ENCODE results near the gene RAMP3. TPM values are rescaled to one million over a fixed set of nuclear protein-coding genes. Genes with fewer than 3 reads are reported as not detected.

The RAMP3 gene
- total RNA-seq, 1 donor from 2014 or later = not detected

DNA sequence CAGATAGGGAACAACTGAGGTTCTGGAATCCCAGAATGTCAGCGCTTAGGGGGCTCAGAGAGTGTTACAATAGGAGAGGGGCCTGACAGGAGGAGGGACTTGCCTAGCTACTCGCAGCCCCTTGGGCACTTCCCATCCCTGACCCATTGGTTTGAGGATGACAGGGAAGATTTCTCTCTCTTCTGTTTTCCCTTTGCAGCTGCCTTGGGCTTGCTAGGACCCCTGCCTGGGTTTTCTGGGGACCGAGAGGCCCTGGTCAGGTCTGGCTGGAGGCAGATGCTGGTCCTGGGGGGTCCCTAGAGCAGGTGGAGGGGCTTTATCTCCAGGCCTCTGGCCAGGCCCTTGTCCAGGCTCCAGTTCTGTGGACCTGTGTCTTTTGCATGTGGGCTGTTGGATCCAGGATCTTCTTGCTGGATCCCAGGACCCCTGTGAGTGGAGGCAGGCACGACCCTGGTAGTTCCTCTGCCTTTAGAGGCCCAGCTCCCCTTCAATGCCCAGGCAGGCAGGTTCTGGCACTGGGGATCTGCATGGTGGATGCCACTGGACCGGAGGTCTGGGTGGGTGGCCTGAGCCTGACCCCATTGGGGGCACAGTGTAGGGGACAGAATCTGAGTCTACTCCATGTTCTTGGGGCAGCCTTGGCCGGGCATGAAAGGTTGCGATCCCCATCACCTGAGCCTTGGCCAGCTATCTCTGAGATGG lies 26.9 kb downstream of the RAMP3 start:
- H3K9me3 Mint-ChIP-seq (ENCODE audit: low read depth) = no peaks in the 10 kb centered on the region
- H3K27ac Mint-ChIP-seq = no peak overlapping the region
- H3K36me3 Mint-ChIP-seq (ENCODE audit: insufficient read depth) = no peaks in the 10 kb centered on the region
- peaks cover 4% of the 10 kb centered on the region for H3K27me3 Mint-ChIP-seq
- no peak for DNase-seq (ENCODE audit: low spot score, unreplicated experiment)
- TF ChIP-seq, protein P1, sequence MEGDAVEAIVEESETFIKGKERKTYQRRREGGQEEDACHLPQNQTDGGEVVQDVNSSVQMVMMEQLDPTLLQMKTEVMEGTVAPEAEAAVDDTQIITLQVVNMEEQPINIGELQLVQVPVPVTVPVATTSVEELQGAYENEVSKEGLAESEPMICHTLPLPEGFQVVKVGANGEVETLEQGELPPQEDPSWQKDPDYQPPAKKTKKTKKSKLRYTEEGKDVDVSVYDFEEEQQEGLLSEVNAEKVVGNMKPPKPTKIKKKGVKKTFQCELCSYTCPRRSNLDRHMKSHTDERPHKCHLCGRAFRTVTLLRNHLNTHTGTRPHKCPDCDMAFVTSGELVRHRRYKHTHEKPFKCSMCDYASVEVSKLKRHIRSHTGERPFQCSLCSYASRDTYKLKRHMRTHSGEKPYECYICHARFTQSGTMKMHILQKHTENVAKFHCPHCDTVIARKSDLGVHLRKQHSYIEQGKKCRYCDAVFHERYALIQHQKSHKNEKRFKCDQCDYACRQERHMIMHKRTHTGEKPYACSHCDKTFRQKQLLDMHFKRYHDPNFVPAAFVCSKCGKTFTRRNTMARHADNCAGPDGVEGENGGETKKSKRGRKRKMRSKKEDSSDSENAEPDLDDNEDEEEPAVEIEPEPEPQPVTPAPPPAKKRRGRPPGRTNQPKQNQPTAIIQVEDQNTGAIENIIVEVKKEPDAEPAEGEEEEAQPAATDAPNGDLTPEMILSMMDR (IDR thresholded peaks at IDR 0.05; ENCODE audit: unreplicated experiment) = no peak
- H3K4me3 Mint-ChIP-seq (ENCODE audit: low read depth) = no peak overlapping the region
- no peaks in the 10 kb centered on the region for H3K4me1 Mint-ChIP-seq (ENCODE audit: low read depth)

DNA sequence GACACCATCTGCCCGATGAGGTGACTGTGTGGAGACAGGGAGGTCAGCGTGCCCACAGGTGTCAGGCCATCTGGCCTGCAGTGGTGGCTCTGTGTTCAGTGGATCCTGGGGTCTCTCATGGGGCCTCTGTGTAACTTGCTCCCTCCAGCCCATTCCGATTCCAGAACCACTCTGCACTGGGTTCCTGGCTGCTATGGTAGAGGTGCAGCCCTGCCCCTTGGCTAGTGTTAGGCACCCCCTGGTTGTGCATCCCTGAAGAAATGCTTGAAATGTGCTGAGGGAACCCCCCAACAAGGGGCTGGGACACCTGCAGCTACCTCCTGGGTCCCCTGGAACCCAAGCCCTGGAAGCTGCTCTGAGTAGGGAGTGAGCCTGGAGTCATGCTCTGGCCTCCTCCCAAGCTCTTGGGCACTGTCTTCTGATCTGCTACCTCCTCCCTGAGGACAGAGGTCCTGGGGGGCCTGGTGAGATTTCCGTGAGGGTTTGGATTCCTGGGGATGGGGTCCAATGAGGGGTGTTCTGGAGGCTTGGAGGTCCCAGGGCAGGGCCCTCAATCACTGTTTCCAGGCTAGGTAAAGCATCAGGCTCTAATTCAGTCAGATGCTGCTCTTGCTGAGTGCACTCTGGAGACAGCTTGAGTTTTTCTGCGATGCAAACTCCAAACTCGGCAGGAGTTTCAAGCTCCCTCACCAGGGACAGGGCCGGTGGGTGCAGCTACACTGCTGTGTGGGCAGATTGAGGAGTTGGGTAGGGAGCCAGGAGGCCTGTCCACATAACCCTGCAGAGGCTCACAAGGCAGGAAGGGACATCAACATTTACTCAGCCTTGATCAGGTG lies 27.7 kb downstream of the RAMP3 start:
- TF ChIP-seq, protein P1 (IDR thresholded peaks at IDR 0.05; ENCODE audit: unreplicated experiment) = no peak
- Mint-ChIP-seq H3K36me3 (ENCODE audit: insufficient read depth) (no peaks in the 10 kb centered on the region), H3K27me3 (no peaks in the 10 kb centered on the region), H3K4me3 (ENCODE audit: low read depth) (no peak overlapping the region), H3K4me1 (ENCODE audit: low read depth) (no peaks in the 10 kb centered on the region), H3K27ac (no peak overlapping the region), H3K9me3 (ENCODE audit: low read depth) (no peaks in the 10 kb centered on the region)
- DNase-seq (ENCODE audit: low spot score, unreplicated experiment) = no peak

DNA sequence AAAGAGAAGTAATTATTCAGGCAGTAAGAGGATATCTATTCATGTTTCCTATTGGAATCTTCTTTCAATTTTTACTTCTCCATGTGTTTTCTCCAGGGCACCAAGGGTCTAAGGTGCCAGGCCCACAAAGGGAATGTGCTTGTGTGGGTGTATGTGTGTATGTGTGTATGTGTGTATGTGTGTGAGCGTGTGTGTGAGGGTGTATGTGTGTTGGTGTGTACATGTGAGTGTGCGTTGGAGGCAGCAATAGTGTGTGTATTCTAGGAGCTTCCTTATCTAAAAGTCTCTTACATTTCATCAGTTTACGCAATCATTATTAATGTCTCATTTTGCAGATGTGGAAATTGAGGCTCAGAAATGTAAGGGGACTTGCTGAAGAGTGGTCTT lies 28.3 kb downstream of the RAMP3 start:
- H3K4me3 Mint-ChIP-seq (ENCODE audit: low read depth) = no peak overlapping the region
- TF ChIP-seq, protein P1 (IDR thresholded peaks at IDR 0.05; ENCODE audit: unreplicated experiment) = no peak
- H3K9me3 Mint-ChIP-seq (ENCODE audit: low read depth) = no peaks in the 10 kb centered on the region
- no peaks in the 10 kb centered on the region for H3K4me1 Mint-ChIP-seq (ENCODE audit: low read depth)
- no peaks in the 10 kb centered on the region for H3K36me3 Mint-ChIP-seq (ENCODE audit: insufficient read depth)
- H3K27me3 Mint-ChIP-seq = no peaks in the 10 kb centered on the region
- no peak overlapping the region for H3K27ac Mint-ChIP-seq
- DNase-seq (ENCODE audit: low spot score, unreplicated experiment) = no peak

DNA sequence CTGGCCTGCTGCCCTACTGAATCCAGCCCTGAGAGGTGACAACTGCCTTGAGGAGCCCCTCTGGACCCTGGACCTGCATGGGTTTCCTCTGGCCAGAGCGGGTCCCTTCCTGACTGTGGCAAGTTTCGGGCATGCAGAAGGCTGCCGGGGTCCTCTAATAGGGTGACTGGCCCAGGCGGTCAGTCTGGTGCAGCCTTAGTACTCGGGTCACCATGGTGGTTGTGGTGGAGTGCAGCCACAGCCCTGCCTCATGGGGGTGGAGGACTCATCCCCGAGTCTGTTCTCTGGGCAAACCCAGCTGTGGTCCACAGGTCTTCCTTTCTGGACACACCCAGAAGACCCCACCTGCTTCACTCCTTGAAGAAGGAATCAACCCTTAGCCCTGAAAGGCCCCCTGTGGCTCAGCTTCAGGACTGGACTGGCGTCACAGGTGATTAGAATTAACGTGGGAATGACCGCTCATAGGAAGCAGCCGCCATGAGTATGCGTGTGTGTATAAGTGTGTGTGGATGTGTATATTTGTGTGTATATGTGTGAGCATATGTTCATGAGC lies 28.7 kb downstream of the RAMP3 start:
- no peaks in the 10 kb centered on the region for H3K9me3 Mint-ChIP-seq (ENCODE audit: low read depth)
- no peak overlapping the region for H3K4me3 Mint-ChIP-seq (ENCODE audit: low read depth)
- no peak overlapping the region for H3K27ac Mint-ChIP-seq
- H3K36me3 Mint-ChIP-seq (ENCODE audit: insufficient read depth) = no peaks in the 10 kb centered on the region
- H3K27me3 Mint-ChIP-seq = peaks cover 2% of the 10 kb centered on the region
- TF ChIP-seq, protein P1 (IDR thresholded peaks at IDR 0.05; ENCODE audit: unreplicated experiment) = no peak
- DNase-seq (ENCODE audit: low spot score, unreplicated experiment) = no peak
- H3K4me1 Mint-ChIP-seq (ENCODE audit: low read depth) = no peaks in the 10 kb centered on the region

DNA sequence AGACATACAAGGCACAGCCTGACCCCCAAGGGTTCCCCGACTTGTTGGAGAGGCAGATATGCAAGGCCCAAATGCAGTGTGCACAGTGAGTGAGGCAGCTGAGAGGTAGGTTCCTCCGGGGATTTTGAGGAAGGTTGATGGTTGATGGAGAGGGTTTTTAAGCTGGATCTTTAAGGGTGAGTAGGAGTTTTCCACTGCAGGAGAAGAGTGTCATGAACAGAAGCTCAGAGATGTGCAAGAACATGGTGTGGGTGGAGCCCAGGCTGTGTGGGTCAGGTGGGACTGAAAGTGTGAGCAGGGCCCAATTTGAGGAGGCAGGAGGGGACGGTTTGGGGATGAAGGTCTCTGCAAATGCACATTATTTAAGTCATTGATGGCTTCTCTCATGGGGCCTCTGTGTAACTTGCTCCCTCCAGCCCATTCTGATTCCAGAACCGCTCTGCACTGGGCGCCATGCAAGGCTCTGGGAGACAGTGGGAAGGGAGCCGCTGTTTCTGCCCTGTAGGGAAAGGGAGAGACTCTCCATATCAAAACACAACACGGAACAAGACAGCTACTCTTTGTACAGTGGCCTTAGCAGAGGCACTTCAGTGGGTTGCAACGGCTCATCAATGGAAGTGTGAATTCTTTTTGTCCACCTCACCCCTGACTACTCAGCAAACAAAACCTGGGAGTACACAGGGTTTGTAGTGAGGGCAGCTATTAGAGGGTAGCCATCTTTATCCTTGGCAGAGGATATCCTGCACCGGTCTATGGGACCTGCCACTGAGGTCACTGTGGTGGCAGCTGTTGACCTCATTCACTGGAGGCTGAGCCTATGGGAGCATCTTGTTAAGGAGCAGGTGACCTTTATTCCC lies 29.7 kb downstream of the RAMP3 start:
- DNase-seq (ENCODE audit: low spot score, unreplicated experiment) = no peak
- H3K27ac Mint-ChIP-seq = no peak overlapping the region

More for the DNA sequence above, 29.7 kb downstream of the RAMP3 start:
- H3K36me3 Mint-ChIP-seq (ENCODE audit: insufficient read depth) = no peaks in the 10 kb centered on the region
- no peaks in the 10 kb centered on the region for H3K4me1 Mint-ChIP-seq (ENCODE audit: low read depth)
- TF ChIP-seq, protein P1 (IDR thresholded peaks at IDR 0.05; ENCODE audit: unreplicated experiment) = no peak
- no peak overlapping the region for H3K4me3 Mint-ChIP-seq (ENCODE audit: low read depth)
- H3K27me3 Mint-ChIP-seq = peaks cover 9% of the 10 kb centered on the region
- peaks cover under 1% of the 10 kb centered on the region for H3K9me3 Mint-ChIP-seq (ENCODE audit: low read depth)

Measured in progenitor cell of endocrine pancreas (in vitro differentiated cells).